Raji (cell line): ENCODE data around the gene RASL11B.

Experiments
- POLR2A ChIP-seq: IDR thresholded peaks from 2 replicates; pipeline ENCODE4 v1.6.1; 2011; ENCODE audit warnings: low read depth, low read length, control low read depth; ENCODE audit not compliant: insufficient read depth

RASL11B gene

DNA sequence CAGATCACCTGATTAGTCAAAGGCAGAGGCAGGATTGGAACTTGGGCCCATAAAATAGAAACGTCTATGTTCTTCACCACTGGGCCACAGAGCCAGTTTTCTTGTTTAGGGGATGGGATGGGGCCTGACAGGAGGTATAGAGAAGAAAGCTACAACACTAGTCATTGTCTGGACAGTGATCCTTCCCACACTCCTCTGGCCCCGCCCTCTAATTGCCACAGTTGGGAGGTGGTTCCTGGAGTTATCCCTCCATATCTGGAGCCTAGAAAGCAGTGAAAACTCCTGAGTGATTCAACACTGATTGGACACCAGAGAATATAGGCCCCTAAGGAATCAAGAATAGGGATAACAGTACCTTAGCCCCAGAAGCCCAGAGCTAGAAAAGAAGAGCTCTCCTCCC, 22.9 kb downstream of the RASL11B start:
- no peak for TF ChIP-seq POLR2A

DNA sequence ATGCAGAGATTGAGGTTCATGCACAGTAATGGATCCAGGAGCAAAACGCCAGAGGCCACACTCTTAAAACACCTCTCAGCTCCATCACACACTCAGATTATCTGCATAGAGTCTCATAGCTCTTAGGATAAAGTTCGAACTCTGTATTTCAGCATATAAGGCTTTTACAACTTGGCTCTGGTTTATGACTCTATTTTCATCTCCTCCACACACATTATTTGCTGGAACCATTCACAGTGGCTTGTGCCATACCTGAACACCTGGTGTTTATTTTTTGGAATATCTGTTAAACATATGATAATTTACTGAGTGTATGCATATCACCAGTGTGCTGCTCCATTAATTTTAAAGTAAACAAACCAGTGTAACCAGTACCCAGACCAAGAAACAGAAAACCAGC, 27.2 kb downstream of the RASL11B start:
- TF ChIP-seq POLR2A, result no peak

DNA sequence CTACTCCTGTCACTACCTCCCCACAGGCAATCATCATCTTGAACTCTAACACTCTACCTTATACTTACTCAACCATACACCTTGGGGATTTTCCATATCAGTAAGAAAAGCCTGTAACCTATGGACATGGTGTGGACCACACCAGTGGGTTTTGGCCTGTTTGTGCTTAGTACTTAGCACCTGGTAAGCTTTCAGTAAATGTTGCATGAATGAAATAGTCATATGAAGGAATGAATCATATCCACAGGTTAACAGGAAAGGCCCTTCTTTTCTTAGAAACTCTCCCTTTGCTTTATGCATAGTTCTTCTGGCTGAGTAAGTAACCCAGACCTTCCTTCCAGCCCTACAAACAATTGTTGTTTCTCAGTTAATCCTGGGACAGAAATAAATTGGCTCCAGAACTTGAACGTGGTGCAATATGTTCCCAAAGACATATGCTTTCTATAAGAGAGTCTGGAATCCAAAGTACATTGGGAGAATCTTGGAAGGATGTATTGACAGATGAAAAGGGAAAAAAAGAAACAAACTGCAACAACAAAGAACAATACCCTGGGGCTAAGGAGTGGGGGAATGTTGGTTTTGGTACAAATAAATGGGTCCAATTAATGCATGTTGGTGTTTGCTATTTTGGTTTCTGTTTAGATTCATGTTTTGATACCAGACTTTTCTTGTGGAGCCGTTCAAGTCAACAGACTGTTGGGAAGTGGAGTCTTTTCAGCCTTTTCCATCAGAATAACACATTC, 27.8 kb downstream of the RASL11B start:
- no peak for TF ChIP-seq POLR2A

DNA sequence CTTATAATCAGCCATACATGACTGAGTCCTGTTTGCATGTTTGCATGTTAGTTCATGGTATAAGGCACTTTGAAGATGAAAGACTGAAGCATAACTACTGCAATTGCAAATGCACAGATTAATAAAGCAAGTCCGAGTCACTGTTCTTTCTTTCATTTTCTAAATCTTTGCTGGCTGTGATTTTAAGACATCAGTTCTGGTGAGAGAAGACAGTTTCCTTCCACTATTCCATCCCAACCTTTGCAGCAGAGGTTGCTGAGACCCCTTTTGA, 28.3 kb downstream of the RASL11B start:
- no peak for TF ChIP-seq POLR2A

DNA sequence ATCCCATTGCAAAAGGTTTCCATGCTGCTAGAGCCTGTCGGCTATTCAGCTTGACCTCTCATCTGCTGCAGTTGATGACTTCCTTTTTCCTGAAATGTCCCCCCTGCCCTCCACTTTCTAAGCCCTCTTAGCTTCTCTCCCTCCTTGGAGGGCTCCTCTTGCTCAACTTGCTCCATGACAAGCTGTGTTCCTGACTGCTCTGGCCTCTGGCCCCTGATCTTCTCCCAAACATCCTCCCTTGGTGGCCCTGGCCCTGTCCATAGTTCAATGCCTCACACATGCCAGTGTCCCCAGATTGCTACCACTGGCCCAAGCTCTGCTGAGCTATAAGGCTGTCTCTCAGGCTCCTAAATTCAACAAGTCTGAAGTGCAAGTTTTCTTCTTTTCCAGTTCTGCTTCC, 29.6 kb downstream of the RASL11B start:
- no peak for TF ChIP-seq POLR2A

DNA sequence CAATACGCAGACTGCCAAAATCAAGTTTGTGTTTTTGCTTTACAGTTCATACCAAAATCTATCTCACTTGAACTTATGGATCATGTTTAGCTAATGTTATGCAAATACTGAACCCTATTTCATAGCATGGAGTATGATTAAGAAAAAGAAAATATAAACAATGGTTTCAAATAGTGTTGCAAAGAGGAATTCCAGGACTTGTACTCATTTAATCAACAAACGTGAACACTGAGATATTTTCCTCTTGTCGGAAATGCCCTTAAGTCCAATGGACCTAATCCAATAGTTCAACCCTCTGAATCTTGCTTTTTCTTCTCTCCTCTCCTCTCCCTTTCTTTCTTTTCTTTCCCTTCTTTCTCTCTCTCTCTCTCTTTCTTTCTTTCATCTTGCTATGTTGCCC, 30.8 kb downstream of the RASL11B start:
- TF ChIP-seq POLR2A, result no peak

DNA sequence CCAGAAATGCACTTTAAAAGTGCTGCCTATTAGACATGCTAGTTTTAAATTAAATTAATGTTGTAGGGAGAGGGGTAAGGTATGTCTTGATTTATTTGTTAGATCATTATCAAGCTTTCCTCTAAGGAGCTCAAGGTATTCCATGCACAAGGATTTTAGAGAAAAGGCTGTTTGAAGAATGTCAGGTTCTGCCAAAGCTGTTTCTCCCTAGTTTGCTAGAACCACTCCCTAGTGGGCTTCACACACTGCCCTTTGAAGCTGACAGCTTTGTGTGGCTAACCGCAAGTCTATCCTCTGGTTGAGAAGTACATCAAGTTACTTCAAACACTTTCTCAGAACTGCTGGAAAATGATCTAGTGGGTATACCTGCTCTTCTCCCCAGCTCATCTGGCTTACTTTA, 32.3 kb downstream of the RASL11B start:
- no peak for TF ChIP-seq POLR2A

DNA sequence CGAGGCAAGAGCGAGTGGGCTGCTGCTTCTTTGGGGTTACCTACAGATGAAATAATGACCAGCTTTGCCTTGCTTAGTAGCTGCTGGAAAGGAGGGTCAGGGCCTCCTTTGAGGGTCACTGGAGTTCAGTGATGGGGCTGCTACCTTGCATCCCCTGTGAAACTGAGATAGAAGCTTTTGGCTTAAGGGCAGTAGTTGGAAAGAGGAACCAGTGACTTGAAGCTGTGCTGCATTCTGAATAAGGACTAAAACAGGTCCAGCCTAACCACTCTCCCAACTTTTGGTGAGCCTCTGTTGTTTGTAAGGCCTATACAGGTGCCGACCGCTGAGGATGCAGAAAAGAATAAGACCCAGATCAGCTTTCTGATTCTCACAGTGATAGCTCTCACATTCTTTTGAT, 41.2 kb downstream of the RASL11B start:
- TF ChIP-seq POLR2A, result no peak

DNA sequence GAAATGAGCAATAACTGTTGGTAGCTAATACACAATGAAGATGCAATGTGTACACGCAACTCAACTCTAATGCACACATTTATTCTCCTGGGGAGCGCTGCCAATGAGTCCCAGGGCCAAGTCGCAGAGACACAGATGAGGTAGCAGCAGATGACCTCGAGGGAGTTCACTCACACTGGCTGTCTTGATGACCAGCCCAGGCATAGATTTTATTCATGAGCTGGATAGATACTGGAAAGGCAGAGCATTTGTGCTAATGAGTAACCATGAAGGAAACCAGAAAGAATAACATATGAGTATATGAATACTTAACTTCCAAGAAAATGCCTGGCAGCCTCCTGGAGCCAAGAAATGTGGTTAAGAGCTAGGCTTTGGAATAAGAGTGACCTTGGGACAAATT, 42.3 kb downstream of the RASL11B start:
- TF ChIP-seq POLR2A, result no peak

DNA sequence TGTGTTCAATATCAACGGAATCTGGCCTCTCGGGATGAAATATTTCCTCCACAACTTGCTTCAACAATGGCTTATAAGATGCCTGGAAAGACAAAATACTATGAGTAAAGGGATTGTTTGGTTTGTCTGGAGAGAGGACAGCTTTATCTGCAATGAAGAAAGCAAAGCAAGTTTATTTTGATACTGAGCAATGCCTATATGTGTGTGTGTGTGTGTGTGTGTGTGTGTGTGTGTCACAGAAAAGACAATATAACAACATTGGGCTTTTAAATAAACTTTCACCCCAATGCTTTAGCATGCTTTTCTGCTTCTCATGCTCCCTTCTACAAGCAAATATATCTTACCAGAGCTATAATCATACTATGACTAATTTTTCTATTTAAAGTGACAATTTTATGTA, 45.4 kb downstream of the RASL11B start:
- no peak for TF ChIP-seq POLR2A

DNA sequence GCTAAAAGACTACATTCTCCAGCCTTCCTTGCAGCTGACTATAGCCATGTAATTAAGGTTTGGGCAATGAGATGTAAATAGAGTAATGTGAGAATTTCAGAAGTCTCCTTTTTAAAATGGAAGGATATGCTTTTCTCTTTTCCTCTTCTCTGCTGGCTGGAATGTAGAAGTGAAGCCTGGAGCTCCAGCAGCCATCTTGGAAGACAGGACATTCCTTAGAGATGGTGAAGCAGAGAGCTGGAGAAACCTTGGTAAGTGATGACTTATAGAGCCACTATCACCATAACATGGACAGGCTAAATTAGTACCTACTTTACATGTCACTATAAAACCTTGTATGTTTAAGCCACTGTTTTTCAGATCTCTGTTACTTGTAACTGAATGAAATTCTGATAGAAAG, 48.0 kb downstream of the RASL11B start:
- no peak for TF ChIP-seq POLR2A

DNA sequence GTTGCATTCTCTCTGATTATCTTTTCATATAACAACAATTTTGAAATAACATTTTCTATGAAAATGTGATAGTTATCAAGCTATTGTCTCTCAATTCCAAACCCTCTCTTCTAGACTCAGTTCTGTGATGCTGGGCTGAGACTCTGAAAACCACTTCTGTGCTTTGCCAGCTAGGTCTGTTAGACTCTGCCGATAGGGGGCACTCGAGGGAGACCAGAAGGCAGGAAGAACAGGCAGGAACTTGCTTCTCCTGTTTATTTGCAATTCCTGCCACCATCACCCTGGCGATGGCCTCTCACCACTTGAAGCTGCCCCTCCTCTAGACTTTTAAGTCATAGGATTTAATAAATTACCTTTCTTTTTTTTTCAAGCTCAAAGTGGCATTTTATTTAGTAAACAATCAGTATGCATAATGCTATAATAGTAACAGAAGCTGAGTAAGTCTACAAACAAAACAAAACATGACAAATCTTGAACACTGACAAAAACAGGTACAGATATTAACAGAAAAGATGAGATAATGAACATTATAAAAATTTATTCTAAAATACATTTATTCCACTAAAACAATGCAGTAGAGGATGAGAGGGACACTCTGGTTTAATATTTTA, 49.7 kb downstream of the RASL11B start:
- TF ChIP-seq POLR2A, result no peak

DNA sequence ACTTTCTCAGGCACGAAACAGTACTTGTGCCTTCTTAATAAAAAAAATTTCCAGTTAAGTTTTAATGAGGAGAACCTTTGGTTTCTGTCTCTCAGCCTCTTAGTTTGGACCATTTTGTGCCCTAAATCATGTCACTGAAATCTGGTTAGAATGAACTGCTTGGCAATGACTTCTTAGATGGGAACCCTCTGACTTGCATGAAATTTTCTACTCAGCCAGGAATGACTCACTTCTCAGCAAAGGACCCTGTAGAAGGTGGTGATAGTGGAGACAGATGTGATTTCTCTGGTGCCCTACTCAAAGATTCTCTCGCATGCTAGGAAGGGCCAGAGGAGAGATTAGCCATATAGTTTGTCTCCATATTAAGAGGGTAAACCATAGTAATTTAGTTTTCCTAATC, 50.5 kb downstream of the RASL11B start:
- TF ChIP-seq POLR2A, result no peak

DNA sequence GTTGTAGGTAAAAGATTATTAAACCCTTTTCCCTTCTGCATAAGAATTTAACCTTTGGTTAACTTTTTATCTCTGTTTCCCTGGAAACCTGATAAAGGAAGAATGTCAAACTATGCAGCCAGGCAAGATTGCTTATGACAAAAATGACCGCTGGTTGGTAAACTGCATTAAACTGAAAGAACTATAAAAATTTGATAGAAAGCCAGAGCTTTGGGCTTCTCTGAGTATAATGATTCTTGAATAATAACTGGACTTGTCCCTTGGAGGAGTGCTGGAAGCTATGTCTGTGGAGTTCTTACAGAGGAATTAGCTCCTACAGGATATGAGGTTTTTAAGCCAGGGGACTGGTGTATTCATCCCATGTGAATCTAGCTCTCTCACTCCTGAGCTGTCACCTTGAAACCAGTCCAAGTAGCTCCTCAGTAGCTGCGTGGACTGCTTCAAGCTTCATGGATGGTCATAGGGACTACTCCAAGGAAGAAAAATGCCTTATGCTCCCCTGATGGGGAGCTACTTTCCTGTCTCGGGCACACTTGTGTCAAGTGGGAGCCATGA, 52.0 kb downstream of the RASL11B start:
- no peak for TF ChIP-seq POLR2A

DNA sequence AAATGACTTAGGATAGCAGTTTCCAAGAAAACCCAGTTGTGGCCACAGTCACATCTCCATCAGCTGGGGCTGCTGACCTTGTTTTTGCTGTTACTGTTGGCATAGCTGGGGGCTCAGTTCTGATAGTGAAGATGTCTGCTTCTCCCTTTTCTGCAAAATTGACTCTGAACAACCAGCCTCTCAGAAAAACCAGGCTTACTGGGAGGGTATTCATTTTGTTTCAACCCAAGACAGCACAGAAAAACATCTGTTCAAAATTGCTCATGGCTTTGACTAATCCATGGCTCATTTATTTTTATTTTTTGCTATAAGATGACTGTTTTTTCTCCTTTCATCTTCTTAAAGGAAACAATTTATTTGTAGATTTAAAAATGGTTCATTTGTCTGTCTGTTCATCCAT, 53.1 kb downstream of the RASL11B start:
- TF ChIP-seq POLR2A, result no peak

DNA sequence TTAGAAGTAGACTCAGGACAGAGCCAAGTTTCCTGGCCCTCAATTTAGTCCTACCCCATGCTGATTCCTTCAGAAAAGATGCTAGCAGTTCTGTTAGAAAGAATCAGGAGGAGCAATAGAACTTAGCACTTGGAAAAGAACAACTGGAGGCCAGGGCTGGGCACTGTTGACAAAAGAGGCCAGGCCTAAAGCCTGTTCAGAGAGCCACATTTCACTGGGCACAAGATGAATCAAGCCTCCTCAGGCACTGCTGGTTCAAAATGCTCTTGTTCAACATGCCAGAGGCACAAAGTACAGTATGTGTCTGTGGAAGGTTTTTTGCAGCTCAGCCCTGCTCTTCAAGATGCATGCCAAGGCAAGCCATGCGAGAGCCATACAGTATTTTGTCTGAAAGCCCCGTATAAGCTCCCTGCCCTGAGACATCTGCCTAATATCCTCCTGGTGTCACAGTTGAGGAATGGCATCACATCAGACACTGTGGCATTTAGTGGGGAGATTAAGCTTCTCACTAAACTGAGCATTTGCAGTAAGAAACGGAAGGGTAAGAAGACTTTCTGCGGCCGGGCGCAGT, 53.7 kb downstream of the RASL11B start:
- no peak for TF ChIP-seq POLR2A
